Hindlimb muscle (tissue), 1 donor: ENCODE results near the gene CACNA1A. TPM values are rescaled to one million over a fixed set of nuclear protein-coding genes. Genes with fewer than 3 reads are reported as not detected.
"Not testable (repeated sequence)": the region's sequence is repeated elsewhere in the genome, so short reads cannot be mapped to it uniquely, and the experiment has no call there.

Experiments
- DNase-seq: peaks from one replicate; pipeline ENCODE4 v3.0.0-alpha.2; 2013
- polyA plus RNA-seq: library from polyadenylated mRNA; unstranded; fragments of 120-200 nt; gene quantifications from one replicate; pipeline ENCODE4 v1.2.1, GENCODE V29; 2013; ENCODE audit not compliant: insufficient read length

Gene CACNA1A
- polyA plus RNA-seq, 1 donor: 1.8 TPM

DNA sequence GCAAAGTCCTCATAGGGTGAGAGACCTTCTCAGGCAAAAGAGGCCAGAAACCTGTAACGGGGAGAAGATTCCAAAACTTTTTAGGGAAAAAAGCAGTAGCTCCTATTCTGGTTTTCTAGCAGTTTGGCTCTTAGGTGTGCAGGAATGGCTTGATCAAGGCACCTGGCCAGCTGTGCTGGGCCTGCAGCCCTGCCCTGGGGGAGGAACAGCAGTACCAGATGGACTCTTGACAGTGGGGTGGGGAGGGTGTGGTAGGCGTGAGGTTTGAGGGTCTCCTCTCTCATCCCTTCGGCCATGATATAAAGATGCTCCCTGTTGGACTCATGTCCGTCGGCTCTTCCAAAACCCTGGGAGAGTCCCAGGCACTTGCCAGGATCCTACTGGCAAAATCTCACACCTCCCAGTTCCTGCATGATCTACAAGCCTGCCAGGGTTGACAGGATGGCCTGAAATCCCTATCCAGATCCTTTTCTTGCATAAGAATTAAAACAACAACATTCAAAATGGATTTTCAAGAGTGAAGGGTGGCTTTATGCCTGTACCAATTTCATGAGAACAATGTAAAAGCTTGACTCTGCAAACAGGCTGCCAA lies 235.7 kb downstream of the CACNA1A start:
- DNase-seq: no peak

GRCh38 chr19:13269348-13269747 lies 236.9 kb downstream of the CACNA1A start:
- no peak for DNase-seq

DNA sequence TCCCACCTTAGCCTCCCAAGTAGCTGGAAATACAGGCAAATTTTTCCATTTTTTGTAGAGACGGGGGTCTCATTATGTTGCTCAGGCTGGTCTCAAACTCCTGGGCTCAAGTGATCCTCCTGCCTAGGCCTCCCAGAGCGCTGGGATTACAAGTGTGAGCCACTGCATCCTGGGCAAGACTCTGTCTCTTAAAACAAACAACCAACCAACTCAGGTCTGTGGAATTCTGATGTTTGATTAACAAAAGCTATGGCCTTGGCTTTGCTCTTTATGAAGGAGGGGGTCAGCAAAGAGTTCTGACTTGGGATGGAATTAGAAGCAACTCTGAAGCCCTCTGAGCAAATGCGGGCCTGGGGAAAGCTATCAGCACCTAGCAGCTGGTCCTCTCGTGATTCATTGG lies 238.4 kb downstream of the CACNA1A start:
- DNase-seq: no peak

- DNase-seq: no peak
Measured at GRCh38 chr19:13267131-13267530, 239.1 kb downstream of the CACNA1A start.

DNA sequence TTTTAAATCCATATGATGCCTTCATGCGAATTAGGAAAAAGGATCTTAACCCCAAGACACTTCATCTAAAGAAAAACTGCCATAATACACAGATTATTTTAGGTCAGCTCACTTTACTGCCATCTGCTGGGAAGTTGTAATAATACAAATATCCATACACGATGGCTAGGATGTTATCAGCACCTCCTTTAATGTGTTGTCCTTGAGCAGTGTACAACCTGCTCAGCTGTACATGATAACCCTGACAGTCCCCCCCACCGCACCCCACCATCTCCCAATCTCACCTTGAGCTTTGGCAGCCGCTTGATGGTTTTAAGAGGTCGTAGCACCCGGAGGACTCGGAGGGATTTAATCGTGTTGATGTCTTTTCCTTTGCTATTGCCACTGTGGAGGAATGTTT lies 243.8 kb downstream of the CACNA1A start:
- DNase-seq: peak; percentile 46

- DNase-seq: no peak
Measured at GRCh38 chr19:13260883-13261653, 245.2 kb downstream of the CACNA1A start.

- DNase-seq: no peak
Measured at GRCh38 chr19:13256918-13257317, 249.4 kb downstream of the CACNA1A start.

DNA sequence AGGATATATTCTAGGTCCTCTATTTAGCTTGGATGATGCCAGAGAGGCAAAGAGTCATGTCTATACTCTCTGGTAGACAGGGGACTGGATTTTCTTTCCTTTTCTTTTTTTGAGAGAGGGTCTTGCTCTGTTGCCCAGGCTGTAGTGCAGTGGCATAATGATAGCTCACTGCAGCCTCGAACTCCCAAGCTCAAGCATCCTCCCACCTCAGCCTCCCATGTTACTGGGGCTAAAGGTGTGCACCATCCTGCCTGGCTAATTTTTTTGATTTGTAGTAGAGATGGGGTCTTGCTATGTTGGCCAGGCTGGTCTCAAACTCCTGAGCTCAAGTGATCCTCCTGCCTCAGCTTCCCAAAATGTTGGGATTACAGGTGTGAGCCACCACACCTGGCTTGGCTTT lies 249.9 kb downstream of the CACNA1A start:
- not testable (repeated sequence) for DNase-seq

GRCh38 chr19:13255719-13256059 lies 250.6 kb downstream of the CACNA1A start:
- no peak for DNase-seq

DNA sequence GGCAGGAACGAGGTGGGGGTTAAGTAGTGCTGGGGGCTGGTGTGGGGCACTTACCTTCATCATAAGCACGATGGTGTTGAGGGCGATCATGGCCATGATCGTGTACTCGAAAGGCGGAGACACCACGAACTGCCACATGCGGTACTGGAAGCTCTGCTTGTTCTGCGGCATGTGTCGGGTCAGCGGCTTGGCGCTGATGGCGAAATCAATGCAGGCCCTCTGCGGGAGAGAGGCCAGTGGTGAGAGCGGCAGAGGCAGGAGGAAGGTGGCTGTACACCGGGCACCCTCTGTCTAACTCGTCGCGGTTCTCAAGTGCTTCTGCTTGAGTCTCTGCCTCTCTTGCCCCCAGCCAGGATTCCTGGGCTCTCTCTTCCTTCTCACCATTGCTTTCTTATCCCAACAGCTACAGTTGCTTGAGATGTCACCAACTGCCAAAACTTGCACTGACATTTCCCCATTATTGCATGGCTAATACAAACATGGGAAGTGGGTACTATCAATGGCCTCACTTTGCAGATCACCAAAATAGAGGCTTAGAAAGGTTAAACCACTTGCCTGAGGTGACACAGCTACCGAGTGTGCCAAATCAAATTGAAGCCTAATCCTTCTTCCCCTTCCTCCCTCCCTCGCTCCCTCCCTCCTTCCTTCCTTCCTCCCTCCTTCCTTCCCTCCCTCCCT lies 251.1 kb downstream of the CACNA1A start:
- DNase-seq: no peak

DNA sequence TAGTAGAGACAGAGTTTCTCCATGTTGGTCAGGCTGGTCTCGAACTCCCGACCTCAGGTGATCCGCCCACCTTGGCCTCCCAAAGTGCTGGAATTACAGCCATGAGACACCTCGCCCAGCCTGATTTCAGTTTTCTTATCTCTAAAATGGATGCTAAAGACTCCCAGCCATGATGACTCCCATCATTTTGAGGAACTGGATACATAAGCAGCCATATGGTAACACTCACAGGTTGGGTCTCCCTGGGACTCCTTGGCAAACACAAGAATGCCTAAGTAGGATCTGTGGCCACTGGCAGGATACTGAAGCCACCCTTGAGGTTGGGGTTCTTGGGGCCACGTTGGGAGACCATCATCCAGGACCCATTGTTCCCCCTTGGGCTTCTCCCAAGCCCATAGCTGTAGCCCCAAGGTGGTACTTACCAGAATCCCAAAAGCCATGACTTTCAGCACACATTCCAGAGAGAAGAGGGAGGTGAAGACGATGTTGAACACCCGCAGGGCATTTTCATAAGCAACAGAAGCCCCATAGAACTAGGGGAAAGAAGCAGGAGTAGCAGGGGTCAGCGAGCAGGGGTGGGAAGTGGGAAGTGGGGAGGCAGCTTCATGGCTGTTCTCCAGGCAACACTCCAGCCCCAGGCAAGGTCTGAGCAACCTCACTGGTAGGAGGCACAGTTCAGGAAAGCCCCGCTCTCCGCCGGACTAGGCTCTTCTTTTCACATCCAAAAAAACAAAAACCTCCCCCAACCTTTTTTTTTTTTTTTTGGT lies 253.5 kb downstream of the CACNA1A start:
- DNase-seq: no peak

DNA sequence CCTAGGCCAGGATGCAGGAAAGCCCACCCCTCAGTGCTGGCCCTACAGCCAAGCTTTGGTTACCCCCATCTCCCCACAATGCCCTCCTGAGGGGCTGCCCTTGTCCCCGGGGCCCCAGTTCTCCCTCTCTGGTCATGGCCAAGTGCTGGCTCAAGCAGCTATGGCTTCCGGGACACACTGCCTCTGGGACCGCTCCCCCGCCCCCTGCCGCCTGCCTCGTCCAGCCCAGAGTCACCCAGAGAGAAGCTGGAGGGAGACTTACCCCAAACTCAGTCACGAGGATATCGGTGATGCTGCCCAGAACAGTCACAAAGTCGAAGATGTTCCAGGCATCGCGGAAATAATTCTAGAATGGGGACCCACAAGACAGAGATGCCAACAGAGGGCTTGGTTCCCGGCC lies 261.4 kb downstream of the CACNA1A start:
- no peak for DNase-seq

- DNase-seq: no peak
Measured at GRCh38 chr19:13241231-13242104, 264.8 kb downstream of the CACNA1A start.

DNA sequence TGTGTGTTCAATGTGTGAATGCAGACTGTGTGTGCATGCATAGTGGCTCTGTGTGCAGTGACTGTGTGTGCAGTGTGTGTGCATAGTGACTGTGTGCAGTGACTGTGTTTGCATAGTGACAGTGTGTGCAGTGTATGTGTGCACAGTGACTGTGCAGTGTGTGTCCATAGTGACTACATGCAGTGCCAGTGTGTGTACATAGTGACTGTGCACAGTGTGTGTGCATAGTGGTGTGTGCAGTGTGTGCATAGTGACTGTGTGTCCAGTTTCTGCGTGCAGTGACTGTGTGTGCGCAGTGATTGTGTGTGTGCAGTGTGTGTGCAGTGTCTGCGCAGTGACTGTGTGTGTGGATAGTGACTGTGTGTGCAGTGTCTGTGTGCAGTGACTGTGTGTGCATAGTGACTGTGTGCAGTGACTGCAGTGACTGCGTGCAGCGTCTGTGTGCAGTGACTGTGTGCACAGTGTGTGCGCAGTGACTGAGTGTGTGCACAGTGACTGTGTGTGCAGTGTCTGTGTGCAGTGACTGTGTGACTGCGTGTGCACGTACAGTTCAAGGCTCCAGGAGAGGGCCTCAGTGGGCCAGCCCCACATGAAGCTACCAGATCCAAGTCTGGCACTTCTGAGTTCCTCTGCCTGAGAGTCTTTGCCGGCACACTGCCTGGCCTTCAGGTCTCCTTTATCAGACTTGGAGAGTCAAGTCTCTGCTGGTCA lies 265.8 kb downstream of the CACNA1A start:
- no peak for DNase-seq

- DNase-seq: no peak
Measured at GRCh38 chr19:13238891-13239534, 267.3 kb downstream of the CACNA1A start.

GRCh38 chr19:13234518-13234917 lies 271.8 kb downstream of the CACNA1A start:
- DNase-seq: no peak

- DNase-seq: no peak
Measured at GRCh38 chr19:13231663-13232062, 274.6 kb downstream of the CACNA1A start.

DNA sequence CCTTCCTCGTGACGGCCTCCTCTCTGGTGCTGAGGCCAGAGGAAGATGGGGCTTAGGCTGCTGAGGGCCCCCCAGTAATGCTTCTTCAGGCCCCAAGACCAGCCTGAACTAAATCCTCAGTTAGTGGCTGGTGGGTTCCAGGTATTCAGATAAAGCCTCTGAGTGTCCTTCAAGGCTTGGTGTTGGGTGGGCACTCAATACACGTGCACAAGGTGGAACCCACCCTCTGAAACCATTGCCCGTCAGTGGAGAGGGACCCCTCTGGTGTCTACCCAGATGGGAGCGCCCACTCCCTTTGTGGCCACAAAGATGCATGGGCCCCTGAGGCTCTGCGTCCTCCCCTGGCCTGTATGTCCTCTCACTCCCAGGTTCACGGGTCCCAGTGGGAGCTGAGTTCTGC lies 277.0 kb downstream of the CACNA1A start:
- no peak for DNase-seq

- DNase-seq: no peak
Measured at GRCh38 chr19:13228561-13228960, 277.7 kb downstream of the CACNA1A start.

- DNase-seq: no peak
Measured at GRCh38 chr19:13226983-13227382, 279.3 kb downstream of the CACNA1A start.
